Spinal cord (tissue), 10 donors: ENCODE data around the gene BARD1. TPM values are rescaled to one million over a fixed set of nuclear protein-coding genes. Genes with fewer than 3 reads are reported as not detected.
"Not testable (repeated sequence)": the region's sequence is repeated elsewhere in the genome, so short reads cannot be mapped to it uniquely, and the experiment has no call there.

Source experiments
- DNase-seq, 6 donors: peaks; one replicate each; pipeline versions ENCODE4 v3.0.0 to v3.0.0-alpha.2; 2013 to 2015; ENCODE audit warnings: low spot score in 6 of 6, low read depth in 4 of 6
- H3K27ac ChIP-seq: one replicate; pipeline ENCODE4 v1.5.1; 2013; ENCODE audit warnings: low read depth, low read length, control low read depth
- H3K27me3 ChIP-seq: one replicate; pipeline ENCODE4 v1.6.1; 2013; ENCODE audit warnings: low read length; ENCODE audit not compliant: control insufficient read depth, insufficient read depth
- H3K36me3 ChIP-seq: one replicate; pipeline ENCODE4 v1.6.1; 2013; ENCODE audit warnings: low read length; ENCODE audit not compliant: control insufficient read depth, insufficient read depth
- H3K4me1 ChIP-seq: one replicate; pipeline ENCODE4 v1.6.1; 2013; ENCODE audit warnings: low read length; ENCODE audit not compliant: control insufficient read depth, insufficient read depth
- H3K4me3 ChIP-seq: one replicate; pipeline ENCODE4 v1.5.1; 2013; ENCODE audit warnings: low read depth, low read length, control low read depth
- H3K9me3 ChIP-seq: one replicate; pipeline ENCODE4 v1.6.1; 2013; ENCODE audit warnings: low read length; ENCODE audit not compliant: control insufficient read depth, insufficient read depth
- WGBS: methylation state at CpG from one replicate; pipeline ENCODE4 v1.1.5; 2013; ENCODE audit warnings: missing lambda C conversion rate; ENCODE audit not compliant: insufficient coverage; 5-methylcytosine and 5-hydroxymethylcytosine counted together
- polyA plus RNA-seq, 2 donors: library from polyadenylated mRNA; unstranded; fragments of 120-200 nt; gene quantifications; one replicate each; pipeline ENCODE4 v1.2.1, GENCODE V29; 2013; ENCODE audit not compliant: insufficient read length in 2 of 2
- total RNA-seq, 2 donors: library from RNA; depleted of rRNA in 1 of 2; stranded (reverse); fragments of 120-200 nt in 1 of 2; fragments of >200 nt in 1 of 2; gene quantifications; one replicate each; pipeline versions ENCODE4 v1.2.3 to v1.2.4, GENCODE V29; 2013 to 2014
- donor health status: healthy.

The BARD1 gene
- total and polyA plus RNA-seq, 4 donors = 7.2 to 49.8 (median 19.1) TPM

- Histone ChIP-seq H3K9me3 (no peaks in the 10 kb centered on the region), H3K27me3 (no peaks in the 10 kb centered on the region), H3K27ac (peak overlapping the region; percentile 97), H3K4me1 (peaks cover 10% of the 10 kb centered on the region), H3K36me3 (no peaks in the 10 kb centered on the region), H3K4me3 (peak overlapping the region; percentile 89)
- DNase-seq = no peak
- WGBS = 71% methylated on average over 14 of the region's 14 CpGs
Measured at GRCh38 chr2:214810671-214811070, 1.2 kb upstream of the BARD1 start.

GRCh38 chr2:214809751-214810564 is 475 bp upstream of the BARD1 start:
- no peaks in the 10 kb centered on the region for H3K36me3 ChIP-seq
- no peaks in the 10 kb centered on the region for H3K9me3 ChIP-seq
- peaks cover 10% of the 10 kb centered on the region for H3K4me1 ChIP-seq
- H3K4me3 ChIP-seq = peak overlapping the region; percentile 89
- DNase-seq = peak; percentile 74 to 97 (median 88)
- H3K27me3 ChIP-seq = no peaks in the 10 kb centered on the region
- H3K27ac ChIP-seq = peak overlapping the region; percentile 97
- under 1% methylated on average over 53 of the region's 63 CpGs for whole genome bisulfite sequencing

- H3K4me3 ChIP-seq = peak overlapping the region; percentile 89
- H3K4me1 ChIP-seq = peaks cover 10% of the 10 kb centered on the region
- no peaks in the 10 kb centered on the region for H3K9me3 ChIP-seq
- H3K27me3 ChIP-seq = no peaks in the 10 kb centered on the region
- H3K27ac ChIP-seq = peak overlapping the region; percentile 47
- WGBS = no CpG with 5 or more reads among the region's 3 CpGs
- no peaks in the 10 kb centered on the region for H3K36me3 ChIP-seq
- no peak for DNase-seq
Measured at GRCh38 chr2:214807653-214808052, 1.8 kb downstream of the BARD1 start.

GRCh38 chr2:214801768-214802397 is 7.6 kb downstream of the BARD1 start:
- WGBS = 100% methylated on average over 1 of the region's 3 CpGs
- Histone ChIP-seq H3K36me3 (no peaks in the 10 kb centered on the region), H3K4me1 (no peaks in the 10 kb centered on the region), H3K27ac (no peak overlapping the region), H3K4me3 (no peak overlapping the region), H3K9me3 (no peaks in the 10 kb centered on the region), H3K27me3 (no peaks in the 10 kb centered on the region)
- no peak for DNase-seq

- no peaks in the 10 kb centered on the region for H3K9me3 ChIP-seq
- H3K4me1 ChIP-seq = no peaks in the 10 kb centered on the region
- no peak for DNase-seq
- no CpG with 5 or more reads among the region's 2 CpGs for WGBS
- no peak overlapping the region for H3K27ac ChIP-seq
- no peaks in the 10 kb centered on the region for H3K36me3 ChIP-seq
- no peaks in the 10 kb centered on the region for H3K27me3 ChIP-seq
- H3K4me3 ChIP-seq = no peak overlapping the region
Measured at GRCh38 chr2:214801068-214801467, 8.4 kb downstream of the BARD1 start.

GRCh38 chr2:214800180-214800579 is 9.3 kb downstream of the BARD1 start:
- H3K36me3 ChIP-seq = no peaks in the 10 kb centered on the region
- 89% methylated on average over 1 of the region's 3 CpGs for WGBS
- H3K4me1 ChIP-seq = no peaks in the 10 kb centered on the region
- DNase-seq = no peak
- H3K27ac ChIP-seq = no peak overlapping the region
- no peak overlapping the region for H3K4me3 ChIP-seq
- no peaks in the 10 kb centered on the region for H3K27me3 ChIP-seq
- H3K9me3 ChIP-seq = no peaks in the 10 kb centered on the region

GRCh38 chr2:214796911-214797310 is 12.6 kb downstream of the BARD1 start:
- no peaks in the 10 kb centered on the region for H3K36me3 ChIP-seq
- no peaks in the 10 kb centered on the region for H3K4me1 ChIP-seq
- DNase-seq = no peak
- H3K27me3 ChIP-seq = no peaks in the 10 kb centered on the region
- H3K9me3 ChIP-seq = no peaks in the 10 kb centered on the region
- WGBS = no CpG with 5 or more reads among the region's 1 CpG
- no peak overlapping the region for H3K4me3 ChIP-seq
- H3K27ac ChIP-seq = no peak overlapping the region

GRCh38 chr2:214783181-214783580 is 26.3 kb downstream of the BARD1 start:
- DNase-seq, H3K27ac ChIP-seq, H3K27me3 ChIP-seq, H3K9me3 ChIP-seq, H3K4me3 ChIP-seq, H3K36me3 ChIP-seq, H3K4me1 ChIP-seq: not testable (repeated sequence)
- WGBS = no CpG with 5 or more reads among the region's 1 CpG

- Histone ChIP-seq H3K36me3 (no peaks in the 10 kb centered on the region), H3K4me3 (no peak overlapping the region), H3K27me3 (no peaks in the 10 kb centered on the region), H3K27ac (no peak overlapping the region), H3K9me3 (peaks cover 7% of the 10 kb centered on the region), H3K4me1 (no peaks in the 10 kb centered on the region)
- DNase-seq = no peak
- WGBS = no CpG with 5 or more reads among the region's 1 CpG
Measured at GRCh38 chr2:214782671-214783070, 26.8 kb downstream of the BARD1 start.

- H3K27me3 ChIP-seq = no peaks in the 10 kb centered on the region
- peaks cover 7% of the 10 kb centered on the region for H3K9me3 ChIP-seq
- WGBS = 63% methylated on average over 1 of the region's 2 CpGs
- DNase-seq = no peak
- H3K4me1 ChIP-seq = no peaks in the 10 kb centered on the region
- no peak overlapping the region for H3K4me3 ChIP-seq
- no peaks in the 10 kb centered on the region for H3K36me3 ChIP-seq
- H3K27ac ChIP-seq = no peak overlapping the region
Measured at GRCh38 chr2:214781226-214781625, 28.3 kb downstream of the BARD1 start.
